Choroid plexus epithelial cell (primary cell): ENCODE data around the gene DYNC1I2.

Source experiments
- DNase-seq: peaks from one replicate; pipeline ENCODE4 v3.0.0-alpha.2; 2010; ENCODE audit warnings: low read depth
- H3K4me3 ChIP-seq: 2 replicates; pipeline ENCODE4 v1.5.1; 2011; ENCODE audit warnings: low read depth, mild to moderate bottlenecking, control low read depth, low read length, moderate library complexity
- CTCF ChIP-seq: conservative IDR thresholded peaks from 2 replicates; pipeline ENCODE4 v1.5.1; 2011; ENCODE audit warnings: low read depth, mild to moderate bottlenecking, control low read depth, inconsistent platforms, low read length, moderate library complexity

The DYNC1I2 gene

GRCh38 chr2:171669121-171669520 lies 18.1 kb upstream of the DYNC1I2 start:
- TF ChIP-seq CTCF, result no peak
- H3K4me3 ChIP-seq, result no peak overlapping the region
- DNase-seq, result no peak

GRCh38 chr2:171670655-171671054 lies 16.6 kb upstream of the DYNC1I2 start:
- no peak overlapping the region for H3K4me3 ChIP-seq
- DNase-seq, result peak; percentile 60
- no peak for TF ChIP-seq CTCF

- no peak for DNase-seq
- no peak overlapping the region for H3K4me3 ChIP-seq
- no peak for TF ChIP-seq CTCF
Measured at GRCh38 chr2:171671867-171672266, 15.4 kb upstream of the DYNC1I2 start.

GRCh38 chr2:171673905-171674304 lies 13.4 kb upstream of the DYNC1I2 start:
- peak; percentile 50 for DNase-seq
- H3K4me3 ChIP-seq, result no peak overlapping the region
- no peak for TF ChIP-seq CTCF

GRCh38 chr2:171675810-171676345 lies 11.4 kb upstream of the DYNC1I2 start:
- H3K4me3 ChIP-seq, result no peak overlapping the region
- DNase-seq, result no peak
- TF ChIP-seq CTCF, result no peak

GRCh38 chr2:171678619-171679018 lies 8.7 kb upstream of the DYNC1I2 start:
- TF ChIP-seq CTCF, result no peak
- DNase-seq, result no peak
- H3K4me3 ChIP-seq, result no peak overlapping the region

- peak overlapping the region; percentile 87 for H3K4me3 ChIP-seq
- peak; percentile 63 for DNase-seq
- no peak for TF ChIP-seq CTCF
Measured at GRCh38 chr2:171688129-171688465, 828 bp downstream of the DYNC1I2 start.
